Keratinocyte (primary cell): ENCODE measurements around the gene ZFYVE28. TPM values are rescaled to one million over a fixed set of nuclear protein-coding genes. Genes with fewer than 3 reads are reported as not detected.

Experiments used
- DNase-seq: peaks from one replicate; pipeline ENCODE4 v3.0.0-alpha.2; 2011; ENCODE audit warnings: low read depth, missing footprints, low spot score
- FAIRE-seq: peaks from 2 replicates; lab custom pipeline; 2011; peaks lifted over from hg19 to GRCh38; lab: Jason Lieb, UNC
- H2AFZ ChIP-seq: 2 replicates; pipeline ENCODE4 v1.6.0; 2012; ENCODE audit warnings: low read length, control low read depth, inconsistent platforms; ENCODE audit not compliant: control insufficient read depth
- H3K27ac ChIP-seq: 2 replicates; pipeline ENCODE4 v1.5.1; 2011; ENCODE audit warnings: low read length; ENCODE audit not compliant: control insufficient read depth, insufficient read depth
- H3K27me3 ChIP-seq: 3 replicates; pipeline ENCODE4 v1.6.0; 2011; ENCODE audit warnings: low read length; ENCODE audit not compliant: control insufficient read depth, insufficient read depth; ENCODE audit errors: extremely low read depth
- H3K36me3 ChIP-seq, 2 experiments: 2 replicates in 1 of 2; 3 replicates in 1 of 2; pipeline ENCODE4 v1.5.1; 2011; ENCODE audit warnings: low read length in 2 of 2, mild to moderate bottlenecking in 1 of 2; ENCODE audit not compliant: control insufficient read depth in 2 of 2, insufficient read depth in 2 of 2; ENCODE audit errors: extremely low read depth in 1 of 2
- H3K4me1 ChIP-seq: 3 replicates; pipeline ENCODE4 v1.5.1; 2011; ENCODE audit warnings: low read length; ENCODE audit not compliant: control insufficient read depth, insufficient read depth; ENCODE audit errors: extremely low read depth
- H3K4me2 ChIP-seq: 3 replicates; pipeline ENCODE4 v1.6.0; 2011; ENCODE audit warnings: low read depth, low read length; ENCODE audit not compliant: control insufficient read depth, insufficient read depth; ENCODE audit errors: extremely low read depth
- H3K4me3 ChIP-seq, 3 experiments: fragments of 200-600 bp in 1 of 3; sonication (generic) in 1 of 3; 2 replicates in 2 of 3; 3 replicates in 1 of 3; pipeline ENCODE4 v1.5.1; 2011 to 2016; ENCODE audit warnings: low read length in 3 of 3, mild to moderate bottlenecking in 3 of 3, control low read depth in 2 of 3, inconsistent platforms in 1 of 3, low read depth in 1 of 3, mixed read lengths in 1 of 3, mixed run types in 1 of 3, moderate library complexity in 1 of 3; ENCODE audit not compliant: control insufficient read depth in 2 of 3, insufficient read depth in 2 of 3; ENCODE audit errors: extremely low read depth in 1 of 3
- H3K79me2 ChIP-seq: 2 replicates; pipeline ENCODE4 v1.6.0; 2012; ENCODE audit warnings: low read length; ENCODE audit not compliant: control insufficient read depth, insufficient read depth
- H3K9ac ChIP-seq: 3 replicates; pipeline ENCODE4 v1.6.0; 2011; ENCODE audit warnings: low read length; ENCODE audit not compliant: control insufficient read depth, insufficient read depth; ENCODE audit errors: extremely low read depth
- H3K9me1 ChIP-seq: 3 replicates; pipeline ENCODE4 v1.6.0; 2011; ENCODE audit warnings: low read length; ENCODE audit not compliant: control insufficient read depth, insufficient read depth; ENCODE audit errors: extremely low read depth
- H3K9me3 ChIP-seq: 2 replicates; pipeline ENCODE4 v1.5.1; 2012; ENCODE audit warnings: low read depth, low read length; ENCODE audit not compliant: control insufficient read depth
- H4K20me1 ChIP-seq: 3 replicates; pipeline ENCODE4 v1.6.0; 2011; ENCODE audit warnings: low read length; ENCODE audit not compliant: control insufficient read depth, insufficient read depth; ENCODE audit errors: extremely low read depth
- EZH2 ChIP-seq: IDR thresholded peaks from one replicate; pipeline ENCODE4 v1.6.1; 2012; ENCODE audit warnings: inconsistent platforms, mild to moderate bottlenecking, low read length, moderate library complexity
- dilution Hi-C: fragments of 300-500 bp; cut with MboI; formaldehyde crosslinking; loops from one replicate; pipeline ENCODE4 v1.7.0; 2020; ENCODE audit warnings: low sequenced_read_pairs; ENCODE audit not compliant: extremely low pct_ligation_motif_present
- polyA plus RNA-seq, 5 experiments: library from polyadenylated mRNA; depleted of rRNA in 3 of 5; stranded (reverse) in 3 of 5; stranded (forward) in 1 of 5; unstranded in 1 of 5; fragments of >200 nt; gene quantifications; 1 replicate in 1 of 5; 2 replicates in 3 of 5; 3 replicates in 1 of 5; pipeline versions ENCODE4 v1.2.1 to v1.2.3, GENCODE V29; 2011 to 2012; ENCODE audit warnings: missing spikeins in 2 of 5, low read depth in 1 of 5, low replicate concordance in 1 of 5
- TF ChIP-seq, protein P1 (sequence below), 3 experiments: IDR thresholded peaks in 1 of 3; conservative IDR thresholded peaks in 1 of 3; optimal IDR thresholded peaks in 1 of 3; 2 replicates in 2 of 3; 3 replicates in 1 of 3; pipeline versions ENCODE3 to v1.5.1; 2011; ENCODE audit warnings: low read length in 3 of 3, mild to moderate bottlenecking in 3 of 3, moderate library complexity in 2 of 3, control low read depth in 1 of 3, inconsistent platforms in 1 of 3; ENCODE audit not compliant: insufficient read depth in 2 of 3; ENCODE audit errors: extremely low read depth in 1 of 3

Gene ZFYVE28
- polyA plus RNA-seq, 1 donor (not counting 4 experiments of a cell fraction or from before 2014, with no cell fraction given): 0.33 TPM

DNA sequence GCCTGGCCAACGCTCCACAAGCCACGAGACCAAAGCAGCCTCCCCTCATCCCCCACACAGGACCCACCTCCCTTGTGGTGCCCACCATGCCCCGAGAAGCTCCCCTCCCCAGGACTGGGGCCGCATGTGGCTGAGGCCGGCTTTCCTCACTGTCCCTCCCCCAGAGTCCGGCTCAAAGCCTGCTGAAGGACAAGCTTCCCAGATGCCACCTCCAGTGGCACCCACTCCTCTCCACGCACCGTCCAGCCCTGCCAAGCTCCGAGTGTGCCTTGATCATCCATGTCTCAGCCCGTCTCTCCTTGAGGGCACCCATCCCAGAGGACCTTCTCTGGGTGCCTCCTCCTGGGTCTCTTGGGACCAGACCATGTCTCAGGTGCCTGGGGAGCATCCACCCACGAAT lies 97.7 kb downstream of the ZFYVE28 start:
- Histone ChIP-seq H3K4me2 (no peak overlapping the region), H3K9me1 (no peaks in the 10 kb centered on the region), H3K36me3 (no peaks in the 10 kb centered on the region), H3K4me3 (no peak overlapping the region), H2AFZ (no peak overlapping the region), H3K27ac (no peak overlapping the region), H3K9me3 (no peaks in the 10 kb centered on the region), H3K79me2 (no peaks in the 10 kb centered on the region), H4K20me1 (no peaks in the 10 kb centered on the region), H3K4me1 (no peaks in the 10 kb centered on the region), H3K27me3 (no peaks in the 10 kb centered on the region), H3K9ac (no peak overlapping the region)
- FAIRE-seq (no peak), DNase-seq (no peak)
- TF ChIP-seq EZH2: no peak
- dilution Hi-C loops: no loop called here

DNA sequence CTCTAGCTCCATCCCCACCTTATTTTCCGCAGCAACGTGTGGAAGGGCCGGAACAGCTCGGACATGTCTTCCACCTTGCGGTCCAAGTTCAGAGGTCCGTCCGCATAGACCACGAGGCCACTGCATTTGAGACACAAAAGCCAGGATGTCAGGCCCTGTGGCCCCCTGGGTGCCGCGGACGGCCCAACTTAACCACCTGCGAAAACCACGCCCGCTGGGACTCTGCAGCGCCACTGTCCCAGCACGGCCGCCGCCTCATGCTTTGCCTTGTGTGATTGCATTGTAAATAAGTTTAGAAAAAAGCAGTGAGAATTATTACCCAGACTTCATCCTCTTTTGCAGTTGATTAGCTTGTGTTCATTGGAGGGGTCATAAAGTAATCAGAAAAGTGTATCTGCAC lies 98.3 kb downstream of the ZFYVE28 start:
- FAIRE-seq (no peak), DNase-seq (no peak)
- Histone ChIP-seq H3K4me2 (no peak overlapping the region), H3K4me3 (no peak overlapping the region), H3K9me1 (no peaks in the 10 kb centered on the region), H3K4me1 (no peaks in the 10 kb centered on the region), H3K36me3 (no peaks in the 10 kb centered on the region), H3K9me3 (no peaks in the 10 kb centered on the region), H3K27me3 (no peaks in the 10 kb centered on the region), H3K79me2 (no peaks in the 10 kb centered on the region), H3K9ac (no peak overlapping the region), H2AFZ (no peak overlapping the region), H3K27ac (no peak overlapping the region), H4K20me1 (no peaks in the 10 kb centered on the region)
- dilution Hi-C loops: no loop called here
- TF ChIP-seq EZH2: no peak
- TF ChIP-seq, protein P1, sequence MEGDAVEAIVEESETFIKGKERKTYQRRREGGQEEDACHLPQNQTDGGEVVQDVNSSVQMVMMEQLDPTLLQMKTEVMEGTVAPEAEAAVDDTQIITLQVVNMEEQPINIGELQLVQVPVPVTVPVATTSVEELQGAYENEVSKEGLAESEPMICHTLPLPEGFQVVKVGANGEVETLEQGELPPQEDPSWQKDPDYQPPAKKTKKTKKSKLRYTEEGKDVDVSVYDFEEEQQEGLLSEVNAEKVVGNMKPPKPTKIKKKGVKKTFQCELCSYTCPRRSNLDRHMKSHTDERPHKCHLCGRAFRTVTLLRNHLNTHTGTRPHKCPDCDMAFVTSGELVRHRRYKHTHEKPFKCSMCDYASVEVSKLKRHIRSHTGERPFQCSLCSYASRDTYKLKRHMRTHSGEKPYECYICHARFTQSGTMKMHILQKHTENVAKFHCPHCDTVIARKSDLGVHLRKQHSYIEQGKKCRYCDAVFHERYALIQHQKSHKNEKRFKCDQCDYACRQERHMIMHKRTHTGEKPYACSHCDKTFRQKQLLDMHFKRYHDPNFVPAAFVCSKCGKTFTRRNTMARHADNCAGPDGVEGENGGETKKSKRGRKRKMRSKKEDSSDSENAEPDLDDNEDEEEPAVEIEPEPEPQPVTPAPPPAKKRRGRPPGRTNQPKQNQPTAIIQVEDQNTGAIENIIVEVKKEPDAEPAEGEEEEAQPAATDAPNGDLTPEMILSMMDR (optimal IDR thresholded peaks at IDR 0.05 in 1 of 3, IDR thresholded peaks at IDR 0.05 in 1 of 3, conservative IDR thresholded peaks at IDR 0.05 in 1 of 3; ENCODE audit: extremely low read depth in 1 of 3, insufficient read depth in 2 of 3, low read length in 3 of 3): no peak

DNA sequence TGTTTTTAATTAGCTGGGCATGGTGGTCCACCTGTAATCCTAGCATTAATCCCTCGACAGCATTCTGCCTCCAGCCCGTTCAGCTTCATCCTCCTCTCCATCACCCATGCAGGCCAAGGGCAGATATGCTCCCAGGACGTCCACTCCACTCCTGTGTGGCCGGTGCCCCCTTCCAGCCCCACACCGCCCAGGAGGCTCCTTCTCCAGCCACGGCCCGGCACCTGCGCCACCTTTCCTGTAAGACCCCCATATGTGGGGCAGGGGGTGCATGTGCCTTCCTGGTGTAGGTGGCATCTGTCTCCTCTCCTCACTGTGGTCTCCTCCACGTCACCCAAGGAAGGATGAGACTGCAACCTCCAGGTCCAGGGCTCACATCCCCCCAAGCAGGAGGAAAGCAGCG lies 99.6 kb downstream of the ZFYVE28 start:
- Histone ChIP-seq H3K4me3 (no peak overlapping the region), H3K4me2 (no peak overlapping the region), H3K4me1 (no peaks in the 10 kb centered on the region), H3K9me3 (no peaks in the 10 kb centered on the region), H2AFZ (no peak overlapping the region), H3K36me3 (no peaks in the 10 kb centered on the region), H4K20me1 (no peaks in the 10 kb centered on the region), H3K79me2 (no peaks in the 10 kb centered on the region), H3K9ac (no peak overlapping the region), H3K9me1 (no peaks in the 10 kb centered on the region), H3K27me3 (no peaks in the 10 kb centered on the region), H3K27ac (no peak overlapping the region)
- FAIRE-seq: no peak
- TF ChIP-seq EZH2: no peak
- TF ChIP-seq, protein P1 (optimal IDR thresholded peaks at IDR 0.05 in 1 of 3, IDR thresholded peaks at IDR 0.05 in 1 of 3, conservative IDR thresholded peaks at IDR 0.05 in 1 of 3; ENCODE audit: extremely low read depth in 1 of 3, insufficient read depth in 2 of 3, low read length in 3 of 3): no peak
- dilution Hi-C loops: no loop called here
- no peak for DNase-seq
